HFFc6 (cell line): ENCODE data around the gene LTBP2. TPM values are rescaled to one million over a fixed set of nuclear protein-coding genes. Genes with fewer than 3 reads are reported as not detected.
"Not testable (repeated sequence)": the region's sequence is repeated elsewhere in the genome, so short reads cannot be mapped to it uniquely, and the experiment has no call there.

Experiments used
- DNase-seq: peaks from one replicate; pipeline ENCODE4 v3.0.0-alpha.2; 2018
- H3K27ac Mint-ChIP-seq: 2 replicates; pipeline ENCODE4 v1.8.0; 2020; ENCODE audit warnings: mild to moderate bottlenecking, mixed read lengths
- H3K27me3 Mint-ChIP-seq: 2 replicates; pipeline ENCODE4 v1.8.0; 2021; ENCODE audit warnings: mild to moderate bottlenecking, moderate library complexity, mixed read lengths; ENCODE audit not compliant: insufficient read depth
- H3K36me3 Mint-ChIP-seq: 2 replicates; pipeline ENCODE4 v1.8.0; 2021; ENCODE audit warnings: low read depth, mixed read lengths
- H3K4me1 Mint-ChIP-seq: 2 replicates; pipeline ENCODE4 v1.8.0; 2020; ENCODE audit warnings: low read depth, mixed read lengths
- H3K4me3 Mint-ChIP-seq: 2 replicates; pipeline ENCODE4 v1.8.0; 2020; ENCODE audit warnings: mild to moderate bottlenecking, moderate library complexity, mixed read lengths
- H3K9me3 Mint-ChIP-seq: 2 replicates; pipeline ENCODE4 v1.8.0; 2020; ENCODE audit warnings: mild to moderate bottlenecking, mixed read lengths
- CTCF ChIP-seq: fragments of 200-600 bp; sonication (generic); IDR thresholded peaks from 2 replicates; pipeline ENCODE4 v1.5.0; 2021; ENCODE audit warnings: antibody characterized with exemption, mild to moderate bottlenecking
- total RNA-seq, 6 experiments: library from RNA; stranded (reverse); fragmentation: NEBNext Ultra II Directional; extraction: Animal tissue kit (Norgen Biotek cat#: 25700); gene quantifications; 2 replicates in 1 of 6; 3 replicates in 5 of 6; pipeline ENCODE4 v1.2.3, GENCODE V29; 2021

The LTBP2 gene
- total RNA-seq, 6 experiments from 2014 or later, result 109 to 165 (median 120) TPM

DNA sequence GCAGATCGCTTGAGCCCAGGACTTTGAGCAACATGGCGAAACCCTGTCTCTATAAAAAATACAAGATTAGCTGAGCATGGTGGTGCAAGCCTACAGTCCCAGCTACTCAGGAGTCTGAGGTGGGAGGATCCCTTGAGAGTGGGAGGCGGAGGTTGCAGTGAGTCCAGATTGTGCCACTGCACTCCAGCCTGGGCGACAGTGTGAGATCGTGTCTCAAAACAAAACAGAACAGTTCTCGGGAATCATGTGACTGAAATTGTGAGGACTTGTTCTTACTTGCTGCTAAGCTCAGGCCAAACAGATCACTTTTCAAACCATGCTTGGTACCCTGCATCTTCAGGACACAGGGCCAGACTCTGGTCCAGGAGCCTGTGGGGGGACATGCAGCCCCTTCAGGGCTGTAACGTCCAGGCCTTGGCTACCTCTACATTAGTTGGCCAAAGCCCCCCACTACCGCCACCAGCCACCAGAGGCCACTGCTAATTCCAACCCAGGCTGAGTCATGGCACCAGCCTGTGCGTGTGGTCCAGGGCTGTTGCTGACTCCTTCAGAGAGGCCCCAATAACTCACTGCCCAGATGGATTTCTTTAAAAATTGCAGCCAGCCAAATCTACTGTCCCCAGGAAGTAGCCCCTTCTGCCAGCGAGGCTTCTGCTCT is 152.6 kb downstream of the LTBP2 start:
- no peaks in the 10 kb centered on the region for H3K9me3 Mint-ChIP-seq
- TF ChIP-seq CTCF, result peak; percentile 87
- peak; percentile 70 for DNase-seq
- H3K4me1 Mint-ChIP-seq, result peaks cover 12% of the 10 kb centered on the region
- no peak overlapping the region for H3K27ac Mint-ChIP-seq
- peaks cover 57% of the 10 kb centered on the region for H3K27me3 Mint-ChIP-seq
- no peak overlapping the region for H3K4me3 Mint-ChIP-seq
- no peaks in the 10 kb centered on the region for H3K36me3 Mint-ChIP-seq

GRCh38 chr14:74457565-74457895 is 154.5 kb downstream of the LTBP2 start:
- DNase-seq, result no peak
- Mint-ChIP-seq H3K4me1 (peaks cover 12% of the 10 kb centered on the region), H3K27ac (no peak overlapping the region), H3K27me3 (peaks cover 48% of the 10 kb centered on the region), H3K9me3 (no peaks in the 10 kb centered on the region), H3K4me3 (no peak overlapping the region), H3K36me3 (no peaks in the 10 kb centered on the region)
- no peak for TF ChIP-seq CTCF

DNA sequence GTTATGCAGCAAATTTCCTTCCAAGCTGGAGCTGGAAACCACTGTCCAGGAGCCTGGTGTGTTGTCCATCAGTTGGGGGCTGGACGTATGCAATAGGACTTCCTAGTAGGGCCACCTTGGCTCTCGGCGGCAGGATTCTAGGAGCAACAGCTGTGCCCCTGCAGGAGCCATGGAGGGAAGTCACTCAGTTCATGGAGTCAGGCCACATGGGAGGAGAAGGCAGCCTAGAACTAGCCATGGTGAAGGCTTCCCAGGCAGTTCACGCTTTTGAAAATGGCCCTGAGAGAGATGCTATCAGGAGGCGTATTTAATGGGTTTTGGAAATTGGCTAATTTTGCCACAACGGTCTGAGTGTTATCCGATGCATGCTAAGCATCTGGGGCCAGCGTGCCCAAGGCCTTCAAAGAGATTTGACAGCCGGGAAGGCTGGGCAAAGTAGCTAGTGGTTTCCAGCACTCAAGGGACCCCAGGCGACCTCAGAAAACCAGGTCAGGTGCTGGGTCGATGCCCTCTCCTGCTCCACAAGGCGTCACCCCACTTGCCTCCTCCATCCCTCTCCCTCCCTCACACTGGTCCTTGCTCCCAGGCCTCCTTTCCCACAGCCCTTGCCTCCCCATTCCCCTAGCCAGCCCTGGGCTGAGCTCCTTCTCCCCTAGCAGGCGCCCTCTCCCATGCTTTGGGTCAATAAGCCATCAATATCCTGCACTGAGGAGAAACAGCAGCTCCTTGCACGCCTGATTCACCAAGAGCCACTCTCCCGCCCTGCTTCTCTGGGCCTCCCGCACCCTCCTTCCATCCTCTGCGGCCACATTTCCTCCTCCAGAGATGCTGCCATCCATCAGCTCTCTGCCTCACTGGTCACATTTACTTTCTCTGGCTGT is 155.1 kb downstream of the LTBP2 start:
- Mint-ChIP-seq H3K4me1 (peaks cover 12% of the 10 kb centered on the region), H3K9me3 (no peaks in the 10 kb centered on the region), H3K27ac (no peak overlapping the region), H3K4me3 (no peak overlapping the region), H3K36me3 (no peaks in the 10 kb centered on the region), H3K27me3 (peaks cover 49% of the 10 kb centered on the region)
- DNase-seq, result no peak
- no peak for TF ChIP-seq CTCF

DNA sequence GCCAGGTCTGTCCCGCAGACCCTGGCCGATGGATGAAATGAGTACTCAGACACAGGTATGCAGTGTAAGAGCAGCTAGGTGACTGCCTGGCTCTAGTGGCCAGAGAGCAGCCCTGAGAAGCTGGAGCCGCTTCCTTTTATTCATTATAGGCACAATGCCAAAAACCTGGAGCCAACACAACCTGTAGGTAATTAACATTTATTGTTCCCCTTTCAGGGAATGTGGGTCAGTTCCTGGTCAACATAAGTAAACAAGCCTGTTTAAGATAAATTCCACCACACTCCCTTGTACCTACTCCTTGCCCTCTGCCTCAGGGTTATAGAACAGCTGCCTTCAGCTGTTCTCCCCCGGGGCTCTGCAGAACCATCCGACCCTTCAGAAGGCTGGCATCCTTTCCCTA is 157.6 kb downstream of the LTBP2 start:
- not testable (repeated sequence) for H3K4me1 Mint-ChIP-seq, H3K36me3 Mint-ChIP-seq, DNase-seq, H3K9me3 Mint-ChIP-seq, H3K27ac Mint-ChIP-seq, H3K4me3 Mint-ChIP-seq
- H3K27me3 Mint-ChIP-seq, result peaks cover 51% of the 10 kb centered on the region

Other genes starting within 250 kb of the LTBP2 start
- gene SYNDIG1L, start 186.0 kb downstream of the LTBP2 start, total RNA-seq, result not detected
- 10 to 100 TPM; 69.1 to 89.9 (median 78.8) TPM for gene NPC2, start 118.9 kb downstream of the LTBP2 start, total RNA-seq
- gene ISCA2, start 118.5 kb downstream of the LTBP2 start, total RNA-seq, result 10 to 100 TPM; 27.7 to 39.4 (median 30.5) TPM
- 10 to 100 TPM; 36.7 to 42.3 (median 40.6) TPM for gene AREL1, start 100.8 kb upstream of the LTBP2 start, total RNA-seq
- 10 to 100 TPM; 69.7 to 87.4 (median 79.6) TPM for gene FCF1, start 100.9 kb upstream of the LTBP2 start, total RNA-seq
- 10 to 100 TPM; 46.0 to 50.8 (median 48.6) TPM for gene YLPM1, start 151.1 kb upstream of the LTBP2 start, total RNA-seq